Upper lobe of left lung (tissue), 4 donors: Measurements from ENCODE around the gene RAB6B.

Source experiments
- CTCF ChIP-seq, 6 experiments: fragments of 450-650 bp in 4 of 6; fragments of 200-600 bp in 2 of 6; sonication (generic) in 2 of 6; IDR thresholded peaks; one replicate each; pipeline ENCODE4 v1.5.1; 2016 to 2019; ENCODE audit warnings: antibody characterized with exemption in 6 of 6
- POLR2A ChIP-seq, 4 donors: fragments of 450-650 bp; IDR thresholded peaks; one replicate each; pipeline ENCODE4 v1.5.1; 2016 to 2017; ENCODE audit warnings: antibody characterized with exemption in 4 of 4, mild to moderate bottlenecking in 2 of 4
- POLR2AphosphoS5 ChIP-seq, 2 donors: sonication (generic); formaldehyde crosslinking; IDR thresholded peaks; one replicate each; pipeline ENCODE4 v1.5.1; 2017; ENCODE audit warnings: antibody characterized with exemption in 2 of 2

DNA sequence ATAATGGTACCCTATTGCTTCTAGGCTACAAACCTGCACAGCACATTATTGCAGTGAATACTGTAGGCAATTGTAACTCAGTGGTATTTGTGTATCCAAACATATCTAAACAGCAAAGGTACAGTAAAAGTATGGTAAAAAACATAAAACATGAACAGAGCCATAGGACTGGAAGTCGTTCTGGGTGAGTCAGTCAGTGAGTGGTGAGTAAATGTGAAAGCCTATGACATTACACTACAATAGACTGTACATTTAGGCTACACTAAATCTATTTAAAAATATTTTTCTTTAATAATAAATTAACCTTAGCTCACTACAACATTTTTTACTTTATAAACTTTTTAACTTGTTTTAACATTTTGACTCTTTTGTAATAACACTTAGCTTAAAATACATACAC is 21.3 kb downstream of the RAB6B start:
- TF ChIP-seq CTCF (IDR thresholded peaks at IDR 0.05), result no peak
- no peak for TF ChIP-seq POLR2A (IDR thresholded peaks at IDR 0.05)
- no peak for TF ChIP-seq POLR2AphosphoS5 (IDR thresholded peaks at IDR 0.05)
